GM18517 (cell line): ENCODE measurements around the gene FOXL2.
"Not testable (repeated sequence)": the region's sequence is repeated elsewhere in the genome, so short reads cannot be mapped to it uniquely, and the experiment has no call there.

ENCODE experiments used
- ATAC-seq: cut with Tn5 transposase; IDR thresholded peaks from one replicate; pipeline ENCODE4 v1.9.1; 2021; ENCODE audit warnings: mild to moderate bottlenecking, moderate library complexity; ENCODE audit not compliant: unreplicated experiment

FOXL2 gene

GRCh38 chr3:138933981-138934691, 12.8 kb downstream of the FOXL2 start:
- ATAC-seq = no peak

GRCh38 chr3:138933068-138933668, 13.8 kb downstream of the FOXL2 start:
- ATAC-seq = no peak

- no peak for ATAC-seq
These were observed 18.1 kb downstream of the FOXL2 start for GRCh38 chr3:138928727-138929372.

GRCh38 chr3:138923531-138923994, 23.4 kb downstream of the FOXL2 start:
- ATAC-seq = peak; percentile 87

GRCh38 chr3:138922400-138922799, 24.5 kb downstream of the FOXL2 start:
- not testable (repeated sequence) for ATAC-seq

- ATAC-seq = no peak
These were observed 25.3 kb downstream of the FOXL2 start for GRCh38 chr3:138921316-138922292.

- ATAC-seq = no peak
These were observed 27.6 kb downstream of the FOXL2 start for GRCh38 chr3:138919325-138919724.

- no peak for ATAC-seq
These were observed 30.1 kb downstream of the FOXL2 start for GRCh38 chr3:138916824-138917223.

- peak; percentile 80 for ATAC-seq
These were observed 31.1 kb downstream of the FOXL2 start for GRCh38 chr3:138915503-138916498.

- ATAC-seq = peak; percentile 31
These were observed 32.0 kb downstream of the FOXL2 start for GRCh38 chr3:138914870-138915502.

- no peak for ATAC-seq
These were observed 33.2 kb downstream of the FOXL2 start for GRCh38 chr3:138913766-138914165.

- no peak for ATAC-seq
These were observed 34.7 kb downstream of the FOXL2 start for GRCh38 chr3:138912237-138912636.

- ATAC-seq = no peak
These were observed 35.3 kb downstream of the FOXL2 start for GRCh38 chr3:138911621-138912020.

GRCh38 chr3:138909904-138910303, 37.0 kb downstream of the FOXL2 start:
- ATAC-seq = no peak

GRCh38 chr3:138908846-138909245, 38.1 kb downstream of the FOXL2 start:
- ATAC-seq = no peak

GRCh38 chr3:138907539-138907938, 39.4 kb downstream of the FOXL2 start:
- no peak for ATAC-seq

GRCh38 chr3:138902171-138902570, 44.8 kb downstream of the FOXL2 start:
- no peak for ATAC-seq

- ATAC-seq = no peak
These were observed 45.4 kb downstream of the FOXL2 start for GRCh38 chr3:138901567-138901966.

- ATAC-seq = no peak
These were observed 47.5 kb downstream of the FOXL2 start for GRCh38 chr3:138899351-138899991.
